HCT116 (cell line): Measurements from ENCODE around the gene C6orf132. TPM values are rescaled to one million over a fixed set of nuclear protein-coding genes. Genes with fewer than 3 reads are reported as not detected.

Source experiments
- ATAC-seq: fragments of 200-7000 bp; cut with Tn5 transposase; 2 replicates; pipeline ENCODE4 v1.9.1; 2020; ENCODE audit warnings: mild to moderate bottlenecking, moderate library complexity
- BruUV-seq: library from RNA; stranded (reverse); fragments of 400-500 nt; replicated peaks from 2 replicates; lab custom pipeline; 2021; lab: Mats Ljungman, UMichigan
- CTCF ChIA-PET: fragments of 300-600 bp; sonication (Branson Sonifier 250); formaldehyde crosslinking; loops from one replicate; lab custom pipeline; 2021; ENCODE audit warnings: antibody characterized with exemption; lab: Charles Lee
- POLR2A ChIA-PET: fragments of 300-600, 350-600 bp; sonication (Branson Sonifier 250); formaldehyde crosslinking; loops from one replicate; lab custom pipeline; 2021; ENCODE audit warnings: antibody characterized with exemption; lab: Charles Lee
- RAD21 ChIA-PET, 2 experiments: fragments of 300-600 bp; sonication (Branson Sonifier 250); formaldehyde crosslinking; loops; one replicate each; lab custom pipeline; 2023; ENCODE audit warnings: low total read pairs in 2 of 2; ENCODE audit not compliant: uncharacterized antibody in 2 of 2, unreplicated experiment in 2 of 2, low non-redundant PET in 1 of 2; lab: Charles Lee
- DNase-seq: peaks from one replicate; pipeline ENCODE4 v3.0.0-alpha.2; 2010; ENCODE audit warnings: low read depth, low spot score
- H2AFZ ChIP-seq: fragments of 200-600 bp; shearing (Covaris generic), sonication (generic); 2 replicates; pipeline ENCODE4 v1.6.1; 2017; ENCODE audit warnings: low read depth, mixed run types, mixed read lengths, antibody characterized with exemption, low read length; ENCODE audit not compliant: poor library complexity, severe bottlenecking
- H3K27ac ChIP-seq: 2 replicates; pipeline ENCODE4 v1.5.1; 2012; ENCODE audit warnings: low read depth, low read length
- H3K27me3 ChIP-seq: fragments of 200-600 bp; sonication (generic); 2 replicates; pipeline ENCODE4 v1.6.1; 2016; ENCODE audit warnings: mixed run types, low read length, mixed read lengths; ENCODE audit not compliant: insufficient read depth
- H3K36me3 ChIP-seq, 2 experiments: fragments of 200-500 bp in 1 of 2; fragments of 200-600 bp in 1 of 2; sonication (Bioruptor generic) in 1 of 2; sonication (generic) in 1 of 2; 2 replicates each; pipeline versions ENCODE4 v1.5.1 to v1.6.1; 2014 to 2016; ENCODE audit warnings: low read length in 2 of 2, inconsistent platforms in 1 of 2, mixed read lengths in 1 of 2, mixed run types in 1 of 2; ENCODE audit not compliant: insufficient read depth in 2 of 2, control insufficient read depth in 1 of 2
- H3K4me1 ChIP-seq, 2 experiments: fragments of 200-600 bp in 1 of 2; sonication (generic) in 1 of 2; 2 replicates each; pipeline versions ENCODE4 v1.5.1 to v1.6.1; 2012 to 2017; ENCODE audit warnings: low read length in 2 of 2, inconsistent platforms in 1 of 2, mild to moderate bottlenecking in 1 of 2, mixed read lengths in 1 of 2, mixed run types in 1 of 2, moderate library complexity in 1 of 2; ENCODE audit not compliant: insufficient read depth in 2 of 2, control insufficient read depth in 1 of 2
- H3K4me2 ChIP-seq: fragments of 200-600 bp; sonication (generic); 2 replicates; pipeline ENCODE4 v1.6.1; 2017; ENCODE audit warnings: mixed run types, low read length, mixed read lengths
- H3K4me3 ChIP-seq, 2 experiments: fragments of 200-600 bp in 1 of 2; sonication (generic) in 1 of 2; replicated peaks in 1 of 2; 2 replicates each; pipeline ENCODE4 v1.5.1; 2011 to 2016; ENCODE audit warnings: low read length in 2 of 2, control low read depth in 1 of 2, low read depth in 1 of 2, mild to moderate bottlenecking in 1 of 2, mixed read lengths in 1 of 2, mixed run types in 1 of 2
- H3K79me2 ChIP-seq: fragments of 200-600 bp; sonication (generic); 2 replicates; pipeline ENCODE4 v1.6.1; 2017; ENCODE audit warnings: mild to moderate bottlenecking, mixed run types, low read length, moderate library complexity, mixed read lengths; ENCODE audit not compliant: insufficient read depth
- H3K9ac ChIP-seq: fragments of 200-600 bp; sonication (generic); 2 replicates; pipeline ENCODE4 v1.6.1; 2016; ENCODE audit warnings: low read length, mixed read lengths
- H3K9me2 ChIP-seq: fragments of 200-600 bp; sonication (generic), shearing (Covaris generic); 2 replicates; pipeline ENCODE4 v1.6.1; 2017; ENCODE audit warnings: mixed run types, mild to moderate bottlenecking, moderate library complexity; ENCODE audit not compliant: insufficient read depth
- H3K9me3 ChIP-seq, 2 experiments: fragments of 200-500 bp in 1 of 2; fragments of 200-600 bp in 1 of 2; sonication (Bioruptor generic) in 1 of 2; sonication (generic) in 1 of 2; 2 replicates each; pipeline ENCODE4 v1.6.1; 2014 to 2017; ENCODE audit warnings: low read length in 2 of 2, mixed read lengths in 2 of 2, inconsistent platforms in 1 of 2, low read depth in 1 of 2, mild to moderate bottlenecking in 1 of 2, mixed run types in 1 of 2, moderate library complexity in 1 of 2; ENCODE audit not compliant: control insufficient read depth in 1 of 2, insufficient read depth in 1 of 2
- H4K20me1 ChIP-seq: fragments of 200-600 bp; sonication (generic), shearing (Covaris generic); 2 replicates; pipeline ENCODE4 v1.6.1; 2017; ENCODE audit warnings: mixed run types, mild to moderate bottlenecking, moderate library complexity; ENCODE audit not compliant: insufficient read depth
- CBX3 ChIP-seq: IDR thresholded peaks from 2 replicates; pipeline ENCODE4 v1.6.1; 2012; ENCODE audit warnings: low read depth
- CEBPB ChIP-seq: IDR thresholded peaks from 2 replicates; pipeline ENCODE4 v1.6.1; 2012; ENCODE audit warnings: low read depth
- EGR1 ChIP-seq: IDR thresholded peaks from 2 replicates; pipeline ENCODE4 v1.6.1; 2012; ENCODE audit warnings: low read depth
- ELF1 ChIP-seq: IDR thresholded peaks from 2 replicates; pipeline ENCODE4 v1.6.1; 2012; ENCODE audit warnings: low read depth, borderline replicate concordance
- EZH2 ChIP-seq: fragments of 200-600 bp; sonication (generic); IDR thresholded peaks from 2 replicates; pipeline ENCODE4 v1.6.1; 2017; ENCODE audit warnings: antibody characterized with exemption, mixed run types
- EZH2phosphoT487 ChIP-seq: fragments of 200-600 bp; IDR thresholded peaks from 2 replicates; pipeline ENCODE4 v1.6.1; 2018; ENCODE audit warnings: antibody characterized with exemption, borderline replicate concordance
- FOSL1 ChIP-seq: IDR thresholded peaks from 2 replicates; pipeline ENCODE4 v1.6.1; 2012; ENCODE audit warnings: low read depth
- JUND ChIP-seq: IDR thresholded peaks from 2 replicates; pipeline ENCODE4 v1.6.1; 2012
- POLR2A ChIP-seq: IDR thresholded peaks from 2 replicates; pipeline ENCODE4 v1.7.0; 2011; ENCODE audit warnings: borderline replicate concordance; ENCODE audit not compliant: insufficient read depth, insufficient read length; ENCODE audit errors: extremely low read depth
- REST ChIP-seq: IDR thresholded peaks from 2 replicates; pipeline ENCODE4 v1.6.1; 2012; ENCODE audit warnings: low read depth
- SIN3A ChIP-seq: IDR thresholded peaks from 2 replicates; pipeline ENCODE4 v1.6.1; 2012; ENCODE audit warnings: low read depth
- SP1 ChIP-seq: IDR thresholded peaks from 2 replicates; pipeline ENCODE4 v1.6.1; 2012; ENCODE audit warnings: low read depth
- SRF ChIP-seq: IDR thresholded peaks from 2 replicates; pipeline ENCODE4 v1.6.1; 2012; ENCODE audit warnings: low read depth
- ZFX ChIP-seq: fragments of 450-650 bp; IDR thresholded peaks from 2 replicates; pipeline ENCODE4 v1.6.1; 2017
- ZNF274 ChIP-seq: fragments of 200-500 bp; sonication (Bioruptor generic); IDR thresholded peaks from 2 replicates; pipeline ENCODE4 v1.6.1; 2014; ENCODE audit warnings: mild to moderate bottlenecking, low read depth, low read length, inconsistent platforms
- intact Hi-C: fragments of 100-400 bp; cut with micrococcal nuclease; formaldehyde crosslinking; loops from 2 replicates; pipeline ENCODE4 v1.10.0; 2022
- total RNA-seq: library from RNA; stranded (reverse); gene quantifications from one replicate; pipeline ENCODE4 v1.2.1, GENCODE V29; 2021; ENCODE audit not compliant: unreplicated experiment
- TF ChIP-seq, protein P1 (sequence below): IDR thresholded peaks from 2 replicates; pipeline ENCODE4 v1.6.1; 2012
- TF ChIP-seq, protein P2 (sequence below): IDR thresholded peaks from 2 replicates; pipeline ENCODE4 v1.6.1; 2011; ENCODE audit warnings: mild to moderate bottlenecking, low read length, moderate library complexity; ENCODE audit not compliant: insufficient replicate concordance; ENCODE audit errors: extremely low read depth
- TF ChIP-seq, protein P3 (sequence below): IDR thresholded peaks from 2 replicates; pipeline ENCODE4 v1.6.1; 2012

Gene C6orf132
- total RNA-seq, 1 experiment from 2014 or later, result 18.9 TPM

- Histone ChIP-seq H3K27me3 (no peaks in the 10 kb centered on the region), H3K9me3 (no peaks in the 10 kb centered on the region), H2AFZ (no peak overlapping the region), H3K4me2 (no peak overlapping the region), H3K9me2 (no peaks in the 10 kb centered on the region), H3K36me3 (peaks cover 3 to 14% of the 10 kb centered on the region in 2 experiments; a peak in 2 of 4 replicates), H3K79me2 (no peaks in the 10 kb centered on the region), H4K20me1 (no peaks in the 10 kb centered on the region), H3K4me3 (no peak overlapping the region), H3K9ac (no peak overlapping the region), H3K27ac (no peak overlapping the region), H3K4me1 (peaks cover 0 to 8% of the 10 kb centered on the region in 2 experiments; a peak in 3 of 4 replicates)
- POLR2A ChIA-PET, result no interaction called here
- CTCF ChIA-PET, result no interaction called here
- no peak for ATAC-seq
- intact Hi-C loops, result no loop called here
- BruUV-seq, result no TSS peak
- TF ChIP-seq CBX3 (no peak), FOSL1 (no peak), EZH2 (no peak), SP1 (no peak), SRF (no peak), EGR1 (no peak), ZFX (no peak), JUND (no peak), POLR2A (no peak), REST (no peak), SIN3A (no peak), ELF1 (no peak), CEBPB (no peak), ZNF274 (no peak), EZH2phosphoT487 (no peak)
- TF ChIP-seq, protein P1, sequence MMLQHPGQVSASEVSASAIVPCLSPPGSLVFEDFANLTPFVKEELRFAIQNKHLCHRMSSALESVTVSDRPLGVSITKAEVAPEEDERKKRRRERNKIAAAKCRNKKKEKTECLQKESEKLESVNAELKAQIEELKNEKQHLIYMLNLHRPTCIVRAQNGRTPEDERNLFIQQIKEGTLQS, result no peak
- TF ChIP-seq, protein P2, sequence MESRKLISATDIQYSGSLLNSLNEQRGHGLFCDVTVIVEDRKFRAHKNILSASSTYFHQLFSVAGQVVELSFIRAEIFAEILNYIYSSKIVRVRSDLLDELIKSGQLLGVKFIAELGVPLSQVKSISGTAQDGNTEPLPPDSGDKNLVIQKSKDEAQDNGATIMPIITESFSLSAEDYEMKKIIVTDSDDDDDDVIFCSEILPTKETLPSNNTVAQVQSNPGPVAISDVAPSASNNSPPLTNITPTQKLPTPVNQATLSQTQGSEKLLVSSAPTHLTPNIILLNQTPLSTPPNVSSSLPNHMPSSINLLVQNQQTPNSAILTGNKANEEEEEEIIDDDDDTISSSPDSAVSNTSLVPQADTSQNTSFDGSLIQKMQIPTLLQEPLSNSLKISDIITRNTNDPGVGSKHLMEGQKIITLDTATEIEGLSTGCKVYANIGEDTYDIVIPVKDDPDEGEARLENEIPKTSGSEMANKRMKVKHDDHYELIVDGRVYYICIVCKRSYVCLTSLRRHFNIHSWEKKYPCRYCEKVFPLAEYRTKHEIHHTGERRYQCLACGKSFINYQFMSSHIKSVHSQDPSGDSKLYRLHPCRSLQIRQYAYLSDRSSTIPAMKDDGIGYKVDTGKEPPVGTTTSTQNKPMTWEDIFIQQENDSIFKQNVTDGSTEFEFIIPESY, result no peak
- TF ChIP-seq, protein P3, sequence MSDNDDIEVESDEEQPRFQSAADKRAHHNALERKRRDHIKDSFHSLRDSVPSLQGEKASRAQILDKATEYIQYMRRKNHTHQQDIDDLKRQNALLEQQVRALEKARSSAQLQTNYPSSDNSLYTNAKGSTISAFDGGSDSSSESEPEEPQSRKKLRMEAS, result no peak
- DNase-seq, result no peak
- RAD21 ChIA-PET, result no interaction called here
These were observed 34.3 kb downstream of the C6orf132 start for GRCh38 chr6:42108071-42108470.
